RCC 7860 (cell line): ENCODE results near the gene ST6GALNAC6.

Experiments used
- DNase-seq: peaks from one replicate; pipeline ENCODE4 v3.0.0-alpha.2; 2015; ENCODE audit warnings: low spot score
- FAIRE-seq: peaks from 2 replicates; lab custom pipeline; 2012; peaks lifted over from hg19 to GRCh38; lab: Jason Lieb, UNC

Gene ST6GALNAC6, protein sequence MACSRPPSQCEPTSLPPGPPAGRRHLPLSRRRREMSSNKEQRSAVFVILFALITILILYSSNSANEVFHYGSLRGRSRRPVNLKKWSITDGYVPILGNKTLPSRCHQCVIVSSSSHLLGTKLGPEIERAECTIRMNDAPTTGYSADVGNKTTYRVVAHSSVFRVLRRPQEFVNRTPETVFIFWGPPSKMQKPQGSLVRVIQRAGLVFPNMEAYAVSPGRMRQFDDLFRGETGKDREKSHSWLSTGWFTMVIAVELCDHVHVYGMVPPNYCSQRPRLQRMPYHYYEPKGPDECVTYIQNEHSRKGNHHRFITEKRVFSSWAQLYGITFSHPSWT

GRCh38 chr9:127899128-127899943, at the start of gene ST6GALNAC6:
Gene ST6GALNAC6 (minus strand): TSS chr9:127899603. CDS start chr9:127897981, 1,622 bp downstream.
- FAIRE-seq (no peak), DNase-seq (peak; percentile 14)

GRCh38 chr9:127947841-127948710, 48.7 kb upstream of the ST6GALNAC6 start:
- DNase-seq: no peak
- FAIRE-seq: no peak

DNA sequence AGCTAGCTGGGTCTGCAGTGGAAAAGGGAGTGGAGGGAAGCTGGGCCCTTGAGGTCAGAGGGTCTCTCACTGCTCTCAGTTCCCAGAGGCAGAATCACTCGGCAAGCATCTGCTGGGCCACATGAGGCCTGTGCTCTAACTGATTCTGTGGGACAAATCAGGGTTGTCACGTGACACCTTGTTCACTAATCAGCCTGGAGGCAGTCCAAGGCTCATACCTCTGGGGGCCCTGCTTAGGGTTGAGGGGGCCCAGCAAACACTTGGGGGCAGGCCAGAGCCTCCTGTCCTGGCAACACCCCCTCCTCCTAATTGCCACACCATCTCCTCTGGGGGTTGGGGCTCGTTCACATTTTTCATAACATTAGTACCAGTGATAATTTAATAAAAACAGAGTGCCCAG, 47.3 kb upstream of the ST6GALNAC6 start:
- no peak for FAIRE-seq
- no peak for DNase-seq

- DNase-seq (no peak), FAIRE-seq (no peak)
Observed at GRCh38 chr9:127945942-127946341, 46.5 kb upstream of the ST6GALNAC6 start.

GRCh38 chr9:127945338-127945737, 45.9 kb upstream of the ST6GALNAC6 start:
- no peak for DNase-seq
- no peak for FAIRE-seq

- DNase-seq: no peak
- no peak for FAIRE-seq
Observed at GRCh38 chr9:127944586-127945218, 45.3 kb upstream of the ST6GALNAC6 start.

GRCh38 chr9:127943731-127944144, 44.3 kb upstream of the ST6GALNAC6 start:
- DNase-seq: peak; percentile 53
- no peak for FAIRE-seq

- DNase-seq: no peak
- no peak for FAIRE-seq
Observed at GRCh38 chr9:127943011-127943662, 43.7 kb upstream of the ST6GALNAC6 start.

DNA sequence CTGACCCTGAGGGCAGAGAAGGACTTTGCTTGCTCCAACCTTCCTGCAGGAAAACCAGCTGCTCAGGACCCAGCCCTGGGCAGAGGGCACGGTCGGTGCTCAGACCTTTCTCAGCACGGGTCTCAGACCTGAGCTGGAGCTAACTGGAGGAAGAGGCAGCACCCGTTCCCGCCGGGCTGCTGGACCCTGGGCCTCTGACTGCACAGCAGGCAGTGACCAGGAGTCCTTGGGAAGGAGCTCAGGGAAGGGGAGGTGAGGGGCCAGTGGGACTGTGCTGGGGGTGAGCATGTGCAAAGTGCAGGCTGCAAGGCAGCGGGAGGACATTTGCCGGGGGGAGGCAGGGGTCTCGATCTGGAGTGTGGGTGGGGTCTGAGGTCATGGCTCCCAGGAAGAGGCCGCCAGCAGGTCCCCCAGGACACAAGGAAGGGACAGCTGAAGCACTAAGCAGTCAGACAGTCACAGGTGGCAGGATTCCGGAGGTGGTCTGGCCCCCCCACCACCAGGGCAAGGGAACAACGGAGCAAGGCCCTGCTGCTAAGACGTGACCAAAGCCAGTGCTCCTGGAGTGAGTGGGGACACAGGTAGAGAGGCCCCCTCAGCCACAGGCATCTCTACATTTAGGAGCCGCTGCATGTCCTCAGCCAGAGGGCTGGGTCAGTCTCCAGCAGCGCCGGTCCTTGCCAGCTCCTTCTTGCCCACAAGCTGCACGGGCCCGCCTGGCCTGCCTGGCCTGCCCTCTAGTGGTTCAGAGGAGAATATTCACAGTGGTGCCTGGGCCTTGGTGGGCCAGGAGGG, 43.0 kb upstream of the ST6GALNAC6 start:
- FAIRE-seq: no peak

DNA sequence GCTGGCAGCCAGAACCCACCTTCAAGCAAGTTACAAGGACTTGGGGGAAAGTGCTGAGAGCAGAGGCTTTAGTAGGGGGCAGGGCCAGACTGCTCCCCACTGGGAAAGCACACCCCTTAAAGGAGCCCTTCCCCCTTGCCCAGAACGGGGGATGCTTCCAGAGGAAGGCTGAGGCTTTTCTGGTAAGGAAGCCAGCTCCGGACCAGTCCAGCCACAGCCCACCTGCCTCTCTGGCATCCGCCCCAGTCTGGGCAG, 42.5 kb upstream of the ST6GALNAC6 start:
- DNase-seq: no peak
- no peak for FAIRE-seq

More for the DNA sequence above, 43.0 kb upstream of the ST6GALNAC6 start:
- DNase-seq: peak; percentile 40

GRCh38 chr9:127941062-127941960, 41.9 kb upstream of the ST6GALNAC6 start:
- DNase-seq (no peak), FAIRE-seq (no peak)

- no peak for FAIRE-seq
- DNase-seq: no peak
Observed at GRCh38 chr9:127940593-127940992, 41.2 kb upstream of the ST6GALNAC6 start.

GRCh38 chr9:127938298-127938690, 38.9 kb upstream of the ST6GALNAC6 start:
- DNase-seq: no peak

GRCh38 chr9:127937388-127938297, 38.2 kb upstream of the ST6GALNAC6 start, which contains the start of gene DPM2:
Gene DPM2 (minus strand): TSS chr9:127937854. CDS start chr9:127937820, 34 bp downstream.
- DNase-seq (peak; percentile 75), FAIRE-seq (no peak)

More at GRCh38 chr9:127938298-127938690, 38.9 kb upstream of the ST6GALNAC6 start:
- FAIRE-seq: no peak

DNA sequence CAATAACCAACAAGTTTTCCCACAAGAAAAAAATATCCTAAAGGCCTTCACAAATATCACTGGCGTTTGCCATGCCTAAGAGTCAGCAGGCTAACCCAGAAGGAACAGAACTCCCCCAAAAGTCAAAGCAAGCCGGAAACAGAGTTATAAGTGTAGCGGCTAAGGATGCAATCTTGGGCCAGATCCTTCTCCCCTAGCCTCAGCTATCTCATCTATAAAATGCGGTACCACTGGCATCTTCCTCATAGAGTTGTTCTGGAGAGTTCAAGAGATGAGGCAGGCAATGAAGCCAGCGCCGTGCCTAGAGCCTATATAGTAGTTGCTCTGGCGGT, 37.6 kb upstream of the ST6GALNAC6 start:
- FAIRE-seq (no peak), DNase-seq (no peak)

DNA sequence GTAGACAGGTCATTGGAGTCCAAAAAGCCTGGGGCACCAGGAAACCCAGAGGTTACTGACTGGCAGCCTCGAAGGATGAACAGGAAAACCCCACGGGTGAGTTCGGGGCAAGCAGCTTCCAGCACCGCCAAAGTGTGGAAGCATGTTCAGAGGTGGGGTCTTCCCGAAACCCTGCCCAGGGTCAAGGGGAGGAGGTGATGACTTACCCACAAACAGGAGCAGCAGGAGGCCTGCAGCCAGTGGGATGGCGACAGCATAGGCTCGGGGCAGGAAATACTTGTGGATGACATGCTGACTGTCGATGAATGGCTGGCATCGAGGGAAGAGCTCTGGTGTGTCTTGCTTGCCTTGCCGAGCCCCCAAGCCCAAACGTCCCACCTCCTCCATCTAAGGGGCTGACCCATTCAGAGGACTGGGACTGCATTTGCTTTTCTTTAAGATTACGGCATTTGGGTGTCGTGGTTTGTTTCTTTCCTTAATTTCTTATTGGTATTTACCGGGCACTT, 37.0 kb upstream of the ST6GALNAC6 start:
- FAIRE-seq (no peak), DNase-seq (no peak)

GRCh38 chr9:127935765-127936221, 36.4 kb upstream of the ST6GALNAC6 start:
- FAIRE-seq (no peak), DNase-seq (no peak)
